Choroid plexus epithelial cell (primary cell): ENCODE data around the gene FAM184A.

ENCODE experiments used
- DNase-seq: peaks from one replicate; pipeline ENCODE4 v3.0.0-alpha.2; 2010; ENCODE audit warnings: low read depth
- H3K4me3 ChIP-seq: 2 replicates; pipeline ENCODE4 v1.5.1; 2011; ENCODE audit warnings: low read depth, mild to moderate bottlenecking, control low read depth, low read length, moderate library complexity
- TF ChIP-seq, protein P1 (sequence below): conservative IDR thresholded peaks from 2 replicates; pipeline ENCODE4 v1.5.1; 2011; ENCODE audit warnings: low read depth, mild to moderate bottlenecking, control low read depth, inconsistent platforms, low read length, moderate library complexity

The FAM184A gene

DNA sequence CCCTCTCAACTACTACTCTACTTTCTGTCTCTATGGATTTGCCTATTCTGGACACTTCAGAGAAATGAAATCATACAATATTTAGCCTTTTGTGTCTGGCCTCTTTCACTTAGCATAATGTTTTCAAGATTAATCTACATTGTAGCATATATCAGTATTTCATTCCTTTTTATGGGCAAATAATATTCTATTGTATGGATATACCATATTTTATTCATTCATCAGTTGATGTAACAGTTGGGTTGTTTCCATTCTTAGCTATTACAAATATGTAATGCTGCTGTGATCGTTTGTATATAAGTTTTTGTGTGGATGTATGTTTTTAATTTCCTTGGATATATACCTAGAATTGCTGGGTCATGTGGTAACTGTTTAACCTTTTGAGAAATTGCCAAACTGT lies 23.4 kb downstream of the FAM184A start:
- TF ChIP-seq, protein P1, sequence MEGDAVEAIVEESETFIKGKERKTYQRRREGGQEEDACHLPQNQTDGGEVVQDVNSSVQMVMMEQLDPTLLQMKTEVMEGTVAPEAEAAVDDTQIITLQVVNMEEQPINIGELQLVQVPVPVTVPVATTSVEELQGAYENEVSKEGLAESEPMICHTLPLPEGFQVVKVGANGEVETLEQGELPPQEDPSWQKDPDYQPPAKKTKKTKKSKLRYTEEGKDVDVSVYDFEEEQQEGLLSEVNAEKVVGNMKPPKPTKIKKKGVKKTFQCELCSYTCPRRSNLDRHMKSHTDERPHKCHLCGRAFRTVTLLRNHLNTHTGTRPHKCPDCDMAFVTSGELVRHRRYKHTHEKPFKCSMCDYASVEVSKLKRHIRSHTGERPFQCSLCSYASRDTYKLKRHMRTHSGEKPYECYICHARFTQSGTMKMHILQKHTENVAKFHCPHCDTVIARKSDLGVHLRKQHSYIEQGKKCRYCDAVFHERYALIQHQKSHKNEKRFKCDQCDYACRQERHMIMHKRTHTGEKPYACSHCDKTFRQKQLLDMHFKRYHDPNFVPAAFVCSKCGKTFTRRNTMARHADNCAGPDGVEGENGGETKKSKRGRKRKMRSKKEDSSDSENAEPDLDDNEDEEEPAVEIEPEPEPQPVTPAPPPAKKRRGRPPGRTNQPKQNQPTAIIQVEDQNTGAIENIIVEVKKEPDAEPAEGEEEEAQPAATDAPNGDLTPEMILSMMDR = no peak
- H3K4me3 ChIP-seq = no peak overlapping the region

DNA sequence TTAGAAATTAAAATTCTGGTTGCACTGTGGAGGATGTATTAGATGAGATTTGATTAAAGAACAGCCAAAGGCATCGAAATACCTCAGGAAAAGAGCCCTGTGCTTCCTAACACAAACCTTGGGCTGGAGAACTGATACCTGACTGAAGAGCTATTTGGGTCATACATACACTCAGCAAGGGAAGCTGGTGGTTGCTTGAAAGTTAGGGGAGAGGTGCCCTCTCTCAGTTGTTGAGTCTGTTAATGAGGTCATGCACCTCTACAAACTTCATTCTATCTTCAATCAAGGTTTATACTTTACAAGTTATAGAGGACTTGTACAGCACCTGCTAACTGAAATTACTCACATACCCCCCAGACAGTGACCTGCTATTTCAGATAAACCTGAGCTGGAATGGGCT lies 25.5 kb downstream of the FAM184A start:
- TF ChIP-seq, protein P1 = no peak
- H3K4me3 ChIP-seq = no peak overlapping the region
- no peak for DNase-seq

More for the DNA sequence above, 23.4 kb downstream of the FAM184A start:
- no peak for DNase-seq

DNA sequence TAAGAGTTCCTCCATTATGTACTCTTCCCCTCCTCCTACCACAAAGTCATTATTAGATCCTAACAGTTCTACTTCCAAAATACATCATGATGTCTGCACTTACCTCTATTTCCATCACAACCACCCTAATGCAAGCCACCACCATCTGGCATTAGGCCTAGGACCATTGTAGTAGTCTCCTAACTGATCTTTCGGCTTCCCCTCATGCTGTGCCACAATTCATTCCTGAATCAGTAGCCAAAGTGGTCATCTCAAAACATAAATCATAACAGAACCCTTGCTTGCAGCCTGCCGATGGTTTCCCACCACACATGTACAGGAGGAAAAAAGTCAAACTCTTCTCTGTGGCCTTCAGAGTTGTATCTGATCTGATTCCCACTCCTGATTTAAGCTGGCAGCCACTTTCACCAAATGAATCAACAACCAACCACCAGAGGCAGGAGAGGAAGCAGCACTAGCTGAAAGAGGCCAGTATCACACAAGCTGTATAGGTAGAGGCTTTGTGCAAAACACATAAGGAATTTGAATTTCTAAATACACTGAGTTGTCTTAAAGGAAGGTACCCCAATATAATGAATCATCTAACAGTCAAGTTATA lies 26.1 kb downstream of the FAM184A start:
- no peak overlapping the region for H3K4me3 ChIP-seq
- no peak for DNase-seq
- TF ChIP-seq, protein P1 = no peak

DNA sequence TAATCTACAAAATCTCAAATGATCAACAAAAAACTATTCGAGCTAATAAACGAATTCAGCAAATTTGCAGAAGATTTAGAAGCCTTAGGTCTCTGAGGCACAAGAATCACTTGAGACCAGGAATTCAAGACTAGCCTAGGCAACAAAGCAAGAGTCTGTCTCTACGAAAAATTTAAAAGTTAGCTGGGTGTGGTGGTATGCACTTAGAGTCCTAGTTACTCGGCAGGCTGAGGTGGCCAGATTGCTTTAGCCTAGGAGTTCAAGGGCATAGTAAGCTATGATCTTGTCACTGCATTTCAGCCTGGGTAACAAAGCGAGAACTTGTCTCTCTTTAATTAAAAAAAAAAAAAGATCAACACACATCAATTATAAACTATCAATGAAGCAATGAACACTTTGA lies 34.2 kb downstream of the FAM184A start:
- TF ChIP-seq, protein P1 = no peak

DNA sequence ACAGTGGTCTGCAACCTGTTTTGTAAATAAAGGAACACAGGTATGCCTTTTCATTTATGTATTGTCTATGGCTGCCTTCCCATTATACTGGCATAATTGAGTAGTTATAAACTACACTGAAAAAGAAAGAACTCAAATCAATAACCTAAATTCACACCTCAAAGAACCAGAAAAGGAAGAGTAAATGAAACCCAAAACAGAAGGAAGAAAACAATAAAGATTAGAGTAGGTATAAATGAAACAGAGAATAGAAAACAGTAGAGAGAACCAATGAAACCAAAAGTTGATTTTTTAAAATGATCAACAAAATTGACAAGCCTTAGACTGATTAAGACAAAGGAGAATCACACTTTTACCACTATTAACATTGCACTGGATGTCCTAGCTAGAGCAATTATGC lies 34.7 kb downstream of the FAM184A start:
- TF ChIP-seq, protein P1 = no peak

More for the DNA sequence above, 34.2 kb downstream of the FAM184A start:
- no peak for DNase-seq
- no peak overlapping the region for H3K4me3 ChIP-seq

DNA sequence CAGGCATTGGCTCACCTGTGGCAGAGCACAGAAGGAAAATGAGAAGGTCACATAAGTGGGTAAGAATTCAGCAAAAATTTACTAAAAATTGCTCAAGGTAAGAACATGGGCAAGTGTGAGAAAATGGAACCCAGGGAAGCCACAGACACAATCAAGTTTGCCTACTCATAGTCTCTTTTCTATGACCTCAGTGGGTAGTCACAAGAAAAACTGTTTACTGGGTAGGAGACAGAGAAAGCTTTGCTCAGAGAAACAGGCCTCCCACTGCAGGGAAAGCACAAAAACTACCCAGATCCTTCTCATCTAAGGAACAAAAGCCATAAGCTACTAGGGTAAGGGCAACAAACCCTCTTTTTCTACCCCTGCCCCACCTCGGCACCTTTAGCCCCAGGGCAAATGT lies 35.2 kb downstream of the FAM184A start:
- TF ChIP-seq, protein P1 = no peak
- no peak for DNase-seq
- no peak overlapping the region for H3K4me3 ChIP-seq

More for the DNA sequence above, 34.7 kb downstream of the FAM184A start:
- no peak for DNase-seq
- no peak overlapping the region for H3K4me3 ChIP-seq

DNA sequence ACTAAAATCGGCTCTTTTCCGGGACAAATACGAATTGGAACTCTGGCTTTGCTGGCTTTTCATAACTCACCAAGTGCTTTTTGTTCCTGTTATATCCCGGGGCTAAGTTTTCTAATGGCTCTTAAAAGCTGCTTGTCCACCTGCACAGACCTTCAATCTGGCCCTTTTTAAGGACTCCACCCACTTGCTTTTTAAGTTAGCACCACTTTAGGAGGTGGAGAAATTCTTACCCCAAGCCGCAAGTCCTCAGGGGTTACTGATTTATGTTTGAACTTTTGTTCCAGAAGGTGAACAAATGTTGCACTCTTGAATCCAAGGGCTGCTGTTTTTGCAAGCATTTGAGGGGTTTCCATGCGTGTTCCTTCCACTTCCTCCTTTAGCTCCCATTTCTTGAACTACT lies 37.8 kb downstream of the FAM184A start:
- no peak for DNase-seq
- TF ChIP-seq, protein P1 = no peak
- no peak overlapping the region for H3K4me3 ChIP-seq
